K562 (cell line): Measurements from ENCODE around the gene ZNF428. TPM values are rescaled to one million over a fixed set of nuclear protein-coding genes. Genes with fewer than 3 reads are reported as not detected.

ENCODE experiments used
- BMI1 ChIP-seq: fragments of 150-350 bp; IDR thresholded peaks from 2 replicates; pipeline ENCODE4 v1.6.1; 2014; ENCODE audit warnings: low read length
- CAMTA2 ChIP-seq: fragments of 250-450 bp; sonication (Bioruptor Pico); conservative IDR thresholded peaks from 2 replicates; pipeline ENCODE4 v1.5.1; 2022
- CREBBP ChIP-seq: IDR thresholded peaks from one replicate; pipeline ENCODE4 v1.6.1; 2012; ENCODE audit warnings: low read depth, mild to moderate bottlenecking, control low read depth, inconsistent platforms, low read length
- DPF2 ChIP-seq: fragments of 450-650 bp; IDR thresholded peaks from 2 replicates; pipeline ENCODE4 v1.6.1; 2016
- FOXK2 ChIP-seq, 2 experiments: fragments of 450-650 bp; IDR thresholded peaks in 1 of 2; conservative IDR thresholded peaks in 1 of 2; 2 replicates each; pipeline ENCODE4 v1.6.1; 2016; ENCODE audit warnings: low read depth in 2 of 2, mild to moderate bottlenecking in 1 of 2
- GATA2 ChIP-seq: sonication (generic); formaldehyde crosslinking; IDR thresholded peaks from 2 replicates; pipeline ENCODE4 v1.4.0; 2020; ENCODE audit warnings: mild to moderate bottlenecking, missing genetic modification reagents
- HDAC6 ChIP-seq: IDR thresholded peaks from 2 replicates; pipeline ENCODE4 v1.6.1; 2012; ENCODE audit warnings: low read depth, mild to moderate bottlenecking, control low read depth, inconsistent platforms, low read length, moderate library complexity
- HOXB6 ChIP-seq: fragments of 250-450 bp; sonication (Bioruptor Pico); IDR thresholded peaks from 2 replicates; pipeline ENCODE4 v1.5.1; 2022; ENCODE audit warnings: mild to moderate bottlenecking, borderline replicate concordance
- IRF2 ChIP-seq: sonication (generic); formaldehyde crosslinking; IDR thresholded peaks from 2 replicates; pipeline ENCODE4 v1.8.1; 2022; ENCODE audit warnings: mild to moderate bottlenecking, missing genetic modification reagents
- MEF2A ChIP-seq: IDR thresholded peaks from 2 replicates; pipeline ENCODE4 v1.6.1; 2011; ENCODE audit warnings: low read depth, mild to moderate bottlenecking, low read length, moderate library complexity; ENCODE audit not compliant: control insufficient read depth
- NCOR1 ChIP-seq: fragments of 450-650 bp; IDR thresholded peaks from 2 replicates; pipeline ENCODE4 v1.6.1; 2016; ENCODE audit warnings: mild to moderate bottlenecking, moderate library complexity
- NR3C1 ChIP-seq: sonication (generic); formaldehyde crosslinking; IDR thresholded peaks from 2 replicates; pipeline ENCODE4 v1.8.1; 2022; ENCODE audit warnings: missing genetic modification reagents
- RFX5 ChIP-seq: IDR thresholded peaks from 2 replicates; pipeline ENCODE4 v1.6.1; 2011; ENCODE audit warnings: low read depth, mild to moderate bottlenecking, improper control_type of control experiment, low read length
- RFX7 ChIP-seq: fragments of 250-450 bp; sonication (Bioruptor Pico); IDR thresholded peaks from 2 replicates; pipeline ENCODE4 v1.5.1; 2021; ENCODE audit warnings: mild to moderate bottlenecking
- SAP30 ChIP-seq: fragments of 200-600 bp; sonication (generic); IDR thresholded peaks from 2 replicates; pipeline ENCODE4 v1.6.1; 2012; ENCODE audit warnings: borderline replicate concordance, low read depth, mild to moderate bottlenecking, moderate library complexity, low read length, control low read depth, inconsistent platforms; ENCODE audit not compliant: insufficient read depth, poor library complexity, severe bottlenecking
- SIX5 ChIP-seq, 2 experiments: IDR thresholded peaks; 2 replicates each; pipeline ENCODE4 v1.6.1; 2011; ENCODE audit warnings: low read length in 2 of 2, borderline replicate concordance in 1 of 2, low read depth in 1 of 2, mild to moderate bottlenecking in 1 of 2, moderate library complexity in 1 of 2; ENCODE audit not compliant: insufficient read depth in 1 of 2
- SP1 ChIP-seq: sonication (generic); formaldehyde crosslinking; IDR thresholded peaks from 2 replicates; pipeline ENCODE4 v1.8.1; 2022; ENCODE audit warnings: mild to moderate bottlenecking, missing genetic modification reagents
- TBP ChIP-seq: optimal IDR thresholded peaks from 2 replicates; pipeline ENCODE3; 2011; ENCODE audit warnings: low read depth, low read length, improper control_type of control experiment
- ZBTB17 ChIP-seq: fragments of 450-650 bp; formaldehyde crosslinking; IDR thresholded peaks from 2 replicates; pipeline ENCODE4 v1.4.0; 2020; ENCODE audit warnings: mild to moderate bottlenecking
- ZBTB8A ChIP-seq: fragments of 450-650 bp; IDR thresholded peaks from 2 replicates; pipeline ENCODE4 v1.6.1; 2018; ENCODE audit warnings: mild to moderate bottlenecking, moderate library complexity; ENCODE audit not compliant: partially characterized antibody
- ZNF165 ChIP-seq: fragments of 250-450 bp; sonication (Bioruptor Pico); IDR thresholded peaks from 2 replicates; pipeline ENCODE4 v1.4.0; 2020; ENCODE audit warnings: borderline replicate concordance
- polyA plus RNA-seq, 8 experiments: library from polyadenylated mRNA; depleted of rRNA in 4 of 8; stranded (reverse) in 5 of 8; unstranded in 3 of 8; fragments of >200 nt; fragmentation: Nextera tagmentation in 2 of 8; fragmentation: Illumina TruSeq in 1 of 8; extraction: Ambion mirVana in 2 of 8; extraction: Trizol in 1 of 8; gene quantifications; 2 replicates each; pipeline versions ENCODE4 v1.2.1 to v1.2.3, GENCODE V29; 2011 to 2014; ENCODE audit warnings: inconsistent platforms in 1 of 8, missing spikeins in 1 of 8
- total RNA-seq, 7 experiments: library from RNA; depleted of rRNA in 6 of 7; stranded (reverse); fragments of >200 nt in 6 of 7; fragmentation: Illumina TruSeq in 2 of 7; extraction: Trizol in 2 of 7; gene quantifications; 2 replicates each; pipeline versions ENCODE4 v1.2.1 to v1.2.3, GENCODE V29; 2011 to 2021; ENCODE audit warnings: low replicate concordance in 1 of 7
- TF ChIP-seq, protein P1 (sequence below), 2 experiments: fragments of 450-650 bp; IDR thresholded peaks; 2 replicates each; pipeline ENCODE4 v1.6.1; 2018; ENCODE audit warnings: mild to moderate bottlenecking in 2 of 2, low read depth in 1 of 2; ENCODE audit not compliant: partially characterized antibody in 2 of 2
- TF ChIP-seq, protein P2 (sequence below): fragments of 250-450 bp; sonication (Bioruptor Pico); IDR thresholded peaks from 2 replicates; pipeline ENCODE4 v1.8.0; 2022; ENCODE audit warnings: inconsistent platforms, mild to moderate bottlenecking, moderate library complexity, borderline replicate concordance

Gene ZNF428
- total and polyA plus RNA-seq, 9 of the 15 experiments (the other 6 are each of a cell fraction or from before 2014, with no cell fraction given) = 0.15 to 85.7 (median 15.9) TPM

DNA sequence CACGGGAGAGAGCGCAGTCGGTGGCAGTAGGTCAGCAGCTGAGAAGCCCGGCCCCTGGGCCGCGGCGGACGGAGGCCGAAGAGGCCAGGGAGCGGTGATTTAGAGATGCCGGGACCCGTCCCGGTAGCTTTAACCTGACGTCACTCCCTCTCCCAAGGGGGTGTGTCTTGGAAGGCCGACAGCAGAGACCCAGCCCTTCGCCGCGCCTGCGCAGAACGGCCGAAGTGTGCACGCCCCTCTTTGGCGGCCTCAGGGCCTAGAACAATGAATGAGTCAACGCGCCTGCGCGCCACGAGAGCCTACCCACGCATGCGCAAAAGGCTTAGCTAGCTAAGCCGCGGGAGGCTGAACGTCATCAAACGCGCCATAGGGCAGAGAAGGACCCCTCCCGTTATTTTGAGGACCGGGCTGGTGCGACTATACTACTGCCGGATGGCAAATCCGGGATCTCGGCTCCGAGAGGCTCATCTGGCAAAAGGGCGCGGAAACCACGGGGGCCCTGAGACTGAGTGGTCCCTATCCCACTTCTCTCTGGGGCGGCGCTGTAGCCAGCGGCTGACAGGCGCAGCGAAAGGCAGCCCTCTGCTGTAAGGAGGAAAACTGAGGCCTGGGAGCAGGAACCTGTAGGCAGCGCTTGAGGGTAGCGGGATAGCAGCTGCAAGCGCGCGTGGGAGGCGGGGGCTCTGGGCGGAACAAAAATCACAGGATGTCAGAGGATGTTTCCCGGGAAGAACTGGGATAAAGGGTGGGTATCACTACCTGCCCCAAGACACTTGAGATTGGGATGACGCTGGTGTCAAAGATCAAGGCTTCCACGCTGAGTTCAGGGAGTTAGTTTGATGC is 23.2 kb downstream of the ZNF428 start, which contains the start of the genes IRGQ and ZNF576 (continued):
- TF ChIP-seq, protein P1, sequence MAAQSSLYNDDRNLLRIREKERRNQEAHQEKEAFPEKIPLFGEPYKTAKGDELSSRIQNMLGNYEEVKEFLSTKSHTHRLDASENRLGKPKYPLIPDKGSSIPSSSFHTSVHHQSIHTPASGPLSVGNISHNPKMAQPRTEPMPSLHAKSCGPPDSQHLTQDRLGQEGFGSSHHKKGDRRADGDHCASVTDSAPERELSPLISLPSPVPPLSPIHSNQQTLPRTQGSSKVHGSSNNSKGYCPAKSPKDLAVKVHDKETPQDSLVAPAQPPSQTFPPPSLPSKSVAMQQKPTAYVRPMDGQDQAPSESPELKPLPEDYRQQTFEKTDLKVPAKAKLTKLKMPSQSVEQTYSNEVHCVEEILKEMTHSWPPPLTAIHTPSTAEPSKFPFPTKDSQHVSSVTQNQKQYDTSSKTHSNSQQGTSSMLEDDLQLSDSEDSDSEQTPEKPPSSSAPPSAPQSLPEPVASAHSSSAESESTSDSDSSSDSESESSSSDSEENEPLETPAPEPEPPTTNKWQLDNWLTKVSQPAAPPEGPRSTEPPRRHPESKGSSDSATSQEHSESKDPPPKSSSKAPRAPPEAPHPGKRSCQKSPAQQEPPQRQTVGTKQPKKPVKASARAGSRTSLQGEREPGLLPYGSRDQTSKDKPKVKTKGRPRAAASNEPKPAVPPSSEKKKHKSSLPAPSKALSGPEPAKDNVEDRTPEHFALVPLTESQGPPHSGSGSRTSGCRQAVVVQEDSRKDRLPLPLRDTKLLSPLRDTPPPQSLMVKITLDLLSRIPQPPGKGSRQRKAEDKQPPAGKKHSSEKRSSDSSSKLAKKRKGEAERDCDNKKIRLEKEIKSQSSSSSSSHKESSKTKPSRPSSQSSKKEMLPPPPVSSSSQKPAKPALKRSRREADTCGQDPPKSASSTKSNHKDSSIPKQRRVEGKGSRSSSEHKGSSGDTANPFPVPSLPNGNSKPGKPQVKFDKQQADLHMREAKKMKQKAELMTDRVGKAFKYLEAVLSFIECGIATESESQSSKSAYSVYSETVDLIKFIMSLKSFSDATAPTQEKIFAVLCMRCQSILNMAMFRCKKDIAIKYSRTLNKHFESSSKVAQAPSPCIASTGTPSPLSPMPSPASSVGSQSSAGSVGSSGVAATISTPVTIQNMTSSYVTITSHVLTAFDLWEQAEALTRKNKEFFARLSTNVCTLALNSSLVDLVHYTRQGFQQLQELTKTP (IDR thresholded peaks at IDR 0.05; ENCODE audit: low read depth in 1 of 2, partially characterized antibody in 2 of 2) = peak; percentile 27 to 68
- TF ChIP-seq CREBBP (no peak), IRF2 (no peak), NCOR1 (no peak), NR3C1 (no peak), GATA2 (CRISPR knock-in tag) (no peak), RFX5 (no peak), SP1 (CRISPR knock-in tag) (peak; percentile 74), RFX7 (CRISPR knock-in tag) (no peak), DPF2 (peak; percentile 64), ZNF165 (CRISPR knock-in tag) (peak; percentile 46; the same call in 1 of the 2 replicates), MEF2A (no peak), SAP30 (peak; percentile 75), SIX5 (IDR thresholded peaks at IDR 0.05; ENCODE audit: borderline replicate concordance in 1 of 2, insufficient read depth in 1 of 2, low read depth in 1 of 2, low read length in 2 of 2) (peak in 1 of 2 experiments; percentile 31; a peak in 1 of 4 replicates), ZBTB17 (CRISPR knock-in tag) (0 out of 2 replicates have a peak, but pooled peaks have one; percentile 50), HOXB6 (no peak), BMI1 (no peak), CAMTA2 (no peak), FOXK2 (conservative IDR thresholded peaks at IDR 0.05 in 1 of 2, IDR thresholded peaks at IDR 0.05 in 1 of 2; ENCODE audit: low read depth in 2 of 2) (peak; percentile 88; a peak in 3 of 4 replicates), ZBTB8A (no peak), HDAC6 (no peak), TBP (peak; percentile 73)
- TF ChIP-seq, protein P2, sequence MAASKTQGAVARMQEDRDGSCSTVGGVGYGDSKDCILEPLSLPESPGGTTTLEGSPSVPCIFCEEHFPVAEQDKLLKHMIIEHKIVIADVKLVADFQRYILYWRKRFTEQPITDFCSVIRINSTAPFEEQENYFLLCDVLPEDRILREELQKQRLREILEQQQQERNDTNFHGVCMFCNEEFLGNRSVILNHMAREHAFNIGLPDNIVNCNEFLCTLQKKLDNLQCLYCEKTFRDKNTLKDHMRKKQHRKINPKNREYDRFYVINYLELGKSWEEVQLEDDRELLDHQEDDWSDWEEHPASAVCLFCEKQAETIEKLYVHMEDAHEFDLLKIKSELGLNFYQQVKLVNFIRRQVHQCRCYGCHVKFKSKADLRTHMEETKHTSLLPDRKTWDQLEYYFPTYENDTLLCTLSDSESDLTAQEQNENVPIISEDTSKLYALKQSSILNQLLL (CRISPR knock-in tag) = no peak
